ENCODE measurements around the gene RAB36. TPM values are rescaled to one million over a fixed set of nuclear protein-coding genes. Genes with fewer than 3 reads are reported as not detected.

Gene RAB36
- total RNA-seq, 1 experiment from 2014 or later, result 4.1 TPM

DNA sequence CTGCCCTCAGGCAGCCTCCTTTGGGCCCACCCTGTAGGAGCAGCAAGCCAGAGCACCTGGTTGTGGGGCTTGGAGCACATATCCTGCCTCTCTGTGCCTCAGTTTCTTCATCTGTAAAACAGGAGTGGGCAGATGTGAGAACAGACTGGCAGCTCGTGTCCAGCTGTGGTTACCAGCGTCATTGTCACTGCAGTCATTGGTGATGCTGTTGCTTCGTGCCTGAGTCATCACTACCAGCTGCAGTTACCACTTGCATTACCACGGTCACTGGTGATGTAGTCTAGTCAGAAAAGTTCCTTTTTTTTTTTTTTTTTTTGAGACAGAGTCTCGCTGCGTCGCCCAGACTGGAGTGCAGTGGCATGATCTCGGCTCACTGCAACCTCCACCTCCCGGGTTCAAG lies 23.9 kb upstream of the RAB36 start:
- CTCF ChIA-PET, result interaction anchor here (0.6 kb wide), 1 partner anchor 34 kb away, joined by 4 read pairs; no protein-coding TSS in a partner anchor
- Histone ChIP-seq H3K9me3 (ENCODE audit: control insufficient read depth, insufficient read depth, low read depth, low read length) (no peaks in the 10 kb centered on the region), H3K36me3 (ENCODE audit: control insufficient read depth, insufficient read depth, low read length) (no peaks in the 10 kb centered on the region), H3K27me3 (ENCODE audit: control insufficient read depth, insufficient read depth, low read length) (no peaks in the 10 kb centered on the region), H3K4me3 (ENCODE audit: low read depth in 2 of 2, low read length in 2 of 2) (no peak overlapping the region), H3K27ac (ENCODE audit: low read length) (no peak overlapping the region), H3K4me1 (ENCODE audit: control insufficient read depth, insufficient read depth, low read length) (no peaks in the 10 kb centered on the region)
- POLR2A ChIA-PET, result no interaction called here
- in situ Hi-C loops (cut with HindIII; ENCODE audit: low pct_unique_long_range_greater_than_20kb, low sequenced_read_pairs) (no loop called here), intact Hi-C loops (cut with micrococcal nuclease; ENCODE audit: unreplicated experiment) (no loop called here)
- ATAC-seq, result no peak
- BruUV-seq (replicated peaks), result no TSS peak
- DNase-seq (ENCODE audit: low read depth, low spot score), result no peak
- TF ChIP-seq POLR2AphosphoS5 (IDR thresholded peaks at IDR 0.05; ENCODE audit: low read depth, low read length) (no peak), TCF7L2 (IDR thresholded peaks at IDR 0.05; ENCODE audit: low read depth, low read length) (no peak), SIN3A (IDR thresholded peaks at IDR 0.05; ENCODE audit: borderline replicate concordance, insufficient read depth, low read depth, low read length) (no peak)
- TF ChIP-seq, protein P1, sequence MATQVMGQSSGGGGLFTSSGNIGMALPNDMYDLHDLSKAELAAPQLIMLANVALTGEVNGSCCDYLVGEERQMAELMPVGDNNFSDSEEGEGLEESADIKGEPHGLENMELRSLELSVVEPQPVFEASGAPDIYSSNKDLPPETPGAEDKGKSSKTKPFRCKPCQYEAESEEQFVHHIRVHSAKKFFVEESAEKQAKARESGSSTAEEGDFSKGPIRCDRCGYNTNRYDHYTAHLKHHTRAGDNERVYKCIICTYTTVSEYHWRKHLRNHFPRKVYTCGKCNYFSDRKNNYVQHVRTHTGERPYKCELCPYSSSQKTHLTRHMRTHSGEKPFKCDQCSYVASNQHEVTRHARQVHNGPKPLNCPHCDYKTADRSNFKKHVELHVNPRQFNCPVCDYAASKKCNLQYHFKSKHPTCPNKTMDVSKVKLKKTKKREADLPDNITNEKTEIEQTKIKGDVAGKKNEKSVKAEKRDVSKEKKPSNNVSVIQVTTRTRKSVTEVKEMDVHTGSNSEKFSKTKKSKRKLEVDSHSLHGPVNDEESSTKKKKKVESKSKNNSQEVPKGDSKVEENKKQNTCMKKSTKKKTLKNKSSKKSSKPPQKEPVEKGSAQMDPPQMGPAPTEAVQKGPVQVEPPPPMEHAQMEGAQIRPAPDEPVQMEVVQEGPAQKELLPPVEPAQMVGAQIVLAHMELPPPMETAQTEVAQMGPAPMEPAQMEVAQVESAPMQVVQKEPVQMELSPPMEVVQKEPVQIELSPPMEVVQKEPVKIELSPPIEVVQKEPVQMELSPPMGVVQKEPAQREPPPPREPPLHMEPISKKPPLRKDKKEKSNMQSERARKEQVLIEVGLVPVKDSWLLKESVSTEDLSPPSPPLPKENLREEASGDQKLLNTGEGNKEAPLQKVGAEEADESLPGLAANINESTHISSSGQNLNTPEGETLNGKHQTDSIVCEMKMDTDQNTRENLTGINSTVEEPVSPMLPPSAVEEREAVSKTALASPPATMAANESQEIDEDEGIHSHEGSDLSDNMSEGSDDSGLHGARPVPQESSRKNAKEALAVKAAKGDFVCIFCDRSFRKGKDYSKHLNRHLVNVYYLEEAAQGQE (IDR thresholded peaks at IDR 0.05; ENCODE audit: insufficient read depth in 1 of 2, low read depth in 2 of 2, low read length in 1 of 2), result no peak
- TF ChIP-seq, protein P2, sequence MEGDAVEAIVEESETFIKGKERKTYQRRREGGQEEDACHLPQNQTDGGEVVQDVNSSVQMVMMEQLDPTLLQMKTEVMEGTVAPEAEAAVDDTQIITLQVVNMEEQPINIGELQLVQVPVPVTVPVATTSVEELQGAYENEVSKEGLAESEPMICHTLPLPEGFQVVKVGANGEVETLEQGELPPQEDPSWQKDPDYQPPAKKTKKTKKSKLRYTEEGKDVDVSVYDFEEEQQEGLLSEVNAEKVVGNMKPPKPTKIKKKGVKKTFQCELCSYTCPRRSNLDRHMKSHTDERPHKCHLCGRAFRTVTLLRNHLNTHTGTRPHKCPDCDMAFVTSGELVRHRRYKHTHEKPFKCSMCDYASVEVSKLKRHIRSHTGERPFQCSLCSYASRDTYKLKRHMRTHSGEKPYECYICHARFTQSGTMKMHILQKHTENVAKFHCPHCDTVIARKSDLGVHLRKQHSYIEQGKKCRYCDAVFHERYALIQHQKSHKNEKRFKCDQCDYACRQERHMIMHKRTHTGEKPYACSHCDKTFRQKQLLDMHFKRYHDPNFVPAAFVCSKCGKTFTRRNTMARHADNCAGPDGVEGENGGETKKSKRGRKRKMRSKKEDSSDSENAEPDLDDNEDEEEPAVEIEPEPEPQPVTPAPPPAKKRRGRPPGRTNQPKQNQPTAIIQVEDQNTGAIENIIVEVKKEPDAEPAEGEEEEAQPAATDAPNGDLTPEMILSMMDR (IDR thresholded peaks at IDR 0.05), result no peak

DNA sequence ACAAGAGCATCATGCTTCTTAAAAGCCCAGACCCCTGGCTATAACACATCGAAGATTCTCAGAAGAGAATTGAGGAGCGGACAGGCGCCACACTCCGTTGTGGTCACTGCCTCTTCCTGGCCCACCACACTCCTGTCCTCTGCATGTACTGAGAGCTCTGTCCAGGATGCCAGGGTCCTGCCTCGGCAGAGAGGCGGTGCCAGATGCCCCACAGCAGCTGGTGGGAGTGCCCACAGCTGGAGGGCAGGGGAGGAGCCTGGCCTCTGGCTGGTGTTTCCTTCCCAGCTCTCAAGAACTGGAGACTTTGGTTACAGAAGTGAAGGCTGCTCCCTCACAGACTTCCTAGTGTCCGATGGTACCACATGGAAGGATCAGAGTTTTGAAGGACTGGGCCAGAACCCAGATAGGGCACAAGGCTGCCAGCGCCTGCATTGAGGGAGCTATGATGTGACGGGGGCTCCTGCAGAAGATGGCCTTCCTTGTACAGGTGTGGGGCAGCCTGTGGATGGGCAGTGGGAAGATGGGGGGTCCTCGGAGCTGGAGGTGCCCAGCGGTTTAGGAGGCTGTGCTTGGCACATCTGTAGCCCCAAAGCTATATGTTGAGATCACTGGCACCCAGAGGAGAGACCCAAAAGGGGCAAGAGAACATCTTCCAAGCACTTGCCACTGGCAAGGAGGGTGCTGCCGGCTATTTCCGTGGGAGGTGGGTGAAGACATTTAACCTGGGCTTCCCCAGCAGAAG lies 22.9 kb upstream of the RAB36 start:
- Histone ChIP-seq H3K4me3 (ENCODE audit: low read depth in 2 of 2, low read length in 2 of 2) (no peak overlapping the region), H3K9me3 (ENCODE audit: control insufficient read depth, insufficient read depth, low read depth, low read length) (no peaks in the 10 kb centered on the region), H3K36me3 (ENCODE audit: control insufficient read depth, insufficient read depth, low read length) (no peaks in the 10 kb centered on the region), H3K27ac (ENCODE audit: low read length) (no peak overlapping the region), H3K4me1 (ENCODE audit: control insufficient read depth, insufficient read depth, low read length) (no peaks in the 10 kb centered on the region), H3K27me3 (ENCODE audit: control insufficient read depth, insufficient read depth, low read length) (no peaks in the 10 kb centered on the region)
- CTCF ChIA-PET, result no interaction called here
- intact Hi-C loops (cut with micrococcal nuclease; ENCODE audit: unreplicated experiment), result no loop called here
- BruUV-seq (replicated peaks), result no TSS peak
- POLR2A ChIA-PET, result interaction anchor here (0.6 kb wide), 1 partner anchor 20 kb away, joined by 3 read pairs; the partner anchor contains the start of gene RSPH14
- no peak for DNase-seq (ENCODE audit: low read depth, low spot score)
- in situ Hi-C loops (cut with HindIII; ENCODE audit: low pct_unique_long_range_greater_than_20kb, low sequenced_read_pairs), result no loop called here
- ATAC-seq, result no peak
- TF ChIP-seq TCF7L2 (IDR thresholded peaks at IDR 0.05; ENCODE audit: low read depth, low read length), result no peak
- TF ChIP-seq, protein P1 (IDR thresholded peaks at IDR 0.05; ENCODE audit: insufficient read depth in 1 of 2, low read depth in 2 of 2, low read length in 1 of 2), result no peak
- no peak for TF ChIP-seq POLR2AphosphoS5 (IDR thresholded peaks at IDR 0.05; ENCODE audit: low read depth, low read length)
- TF ChIP-seq, protein P2 (IDR thresholded peaks at IDR 0.05), result no peak
- no peak for TF ChIP-seq SIN3A (IDR thresholded peaks at IDR 0.05; ENCODE audit: borderline replicate concordance, insufficient read depth, low read depth, low read length)

All from Panc1 (cell line).